K562 (cell line): ENCODE results near the gene BCKDK. TPM values are rescaled to one million over a fixed set of nuclear protein-coding genes. Genes with fewer than 3 reads are reported as not detected.

Experiments used
- CREB1 ChIP-seq, 2 experiments: sonication (generic) in 1 of 2; formaldehyde crosslinking in 1 of 2; IDR thresholded peaks; 2 replicates each; pipeline versions ENCODE4 v1.6.1 to v1.8.0; 2012 to 2022; ENCODE audit warnings: inconsistent platforms in 1 of 2, mild to moderate bottlenecking in 1 of 2, missing genetic modification reagents in 1 of 2, moderate library complexity in 1 of 2
- FOXA3 ChIP-seq, 2 experiments: fragments of 450-650 bp in 1 of 2; sonication (generic) in 1 of 2; formaldehyde crosslinking; IDR thresholded peaks in 1 of 2; conservative IDR thresholded peaks in 1 of 2; 2 replicates each; pipeline versions ENCODE4 v1.4.0 to v1.8.0; 2020 to 2022; ENCODE audit warnings: mild to moderate bottlenecking in 2 of 2, missing genetic modification reagents in 1 of 2
- FUS ChIP-seq: fragments of 200-400 bp; formaldehyde crosslinking; optimal IDR thresholded peaks from 2 replicates; pipeline ENCODE3; 2017; ENCODE audit warnings: low read depth, low read length
- MCM5 ChIP-seq: fragments of 450-650 bp; IDR thresholded peaks from 2 replicates; pipeline ENCODE4 v1.6.1; 2016; ENCODE audit warnings: low read depth
- MTA2 ChIP-seq: fragments of 450-650 bp; IDR thresholded peaks from 2 replicates; pipeline ENCODE4 v1.6.1; 2016; ENCODE audit warnings: low read depth
- NR2C2 ChIP-seq, 2 experiments: fragments of 200-800 bp in 1 of 2; sonication (Bioruptor generic) in 1 of 2; sonication (generic) in 1 of 2; formaldehyde crosslinking in 1 of 2; IDR thresholded peaks; 2 replicates each; pipeline versions ENCODE4 v1.6.1 to v1.8.0; 2016 to 2022; ENCODE audit warnings: mild to moderate bottlenecking in 1 of 2, missing compliant biosample characterization in 1 of 2, missing genetic modification characterization in 1 of 2, missing genetic modification reagents in 1 of 2
- SIRT6 ChIP-seq: IDR thresholded peaks from one replicate; pipeline ENCODE4 v1.6.1; 2012; ENCODE audit warnings: low read depth, mild to moderate bottlenecking, control low read depth, inconsistent platforms, low read length, moderate library complexity
- SMARCA4 ChIP-seq: fragments of 450-650 bp; IDR thresholded peaks from 2 replicates; pipeline ENCODE4 v1.6.1; 2016
- SP1 ChIP-seq: sonication (generic); formaldehyde crosslinking; IDR thresholded peaks from 2 replicates; pipeline ENCODE4 v1.8.1; 2022; ENCODE audit warnings: mild to moderate bottlenecking, missing genetic modification reagents
- SRSF1 ChIP-seq: fragments of 200-400 bp; formaldehyde crosslinking; IDR thresholded peaks from 2 replicates; pipeline ENCODE4 v1.6.1; 2017; ENCODE audit warnings: mild to moderate bottlenecking, low read depth, low read length, moderate library complexity
- TRIM28 ChIP-seq: fragments of 450-650 bp; IDR thresholded peaks from 2 replicates; pipeline ENCODE4 v1.6.1; 2017
- polyA plus RNA-seq, 8 experiments: library from polyadenylated mRNA; depleted of rRNA in 4 of 8; stranded (reverse) in 5 of 8; unstranded in 3 of 8; fragments of >200 nt; fragmentation: Nextera tagmentation in 2 of 8; fragmentation: Illumina TruSeq in 1 of 8; extraction: Ambion mirVana in 2 of 8; extraction: Trizol in 1 of 8; gene quantifications; 2 replicates each; pipeline versions ENCODE4 v1.2.1 to v1.2.3, GENCODE V29; 2011 to 2014; ENCODE audit warnings: inconsistent platforms in 1 of 8, missing spikeins in 1 of 8
- total RNA-seq, 7 experiments: library from RNA; depleted of rRNA in 6 of 7; stranded (reverse); fragments of >200 nt in 6 of 7; fragmentation: Illumina TruSeq in 2 of 7; extraction: Trizol in 2 of 7; gene quantifications; 2 replicates each; pipeline versions ENCODE4 v1.2.1 to v1.2.3, GENCODE V29; 2011 to 2021; ENCODE audit warnings: low replicate concordance in 1 of 7
- TF ChIP-seq, protein P1 (sequence below): fragments of 450-650 bp; formaldehyde crosslinking; IDR thresholded peaks from 2 replicates; pipeline ENCODE4 v1.4.0; 2020; ENCODE audit warnings: mild to moderate bottlenecking, moderate library complexity
- TF ChIP-seq, protein P2 (sequence below): fragments of 450-650 bp; formaldehyde crosslinking; IDR thresholded peaks from 2 replicates; pipeline ENCODE4 v1.4.0; 2022; ENCODE audit warnings: missing genetic modification characterization
- TF ChIP-seq, protein P3 (sequence below): fragments of 200-800 bp; sonication (Bioruptor generic); IDR thresholded peaks from 2 replicates; pipeline ENCODE4 v1.6.1; 2017; ENCODE audit warnings: missing genetic modification characterization, missing compliant biosample characterization
- TF ChIP-seq, protein P4 (sequence below), 3 experiments: fragments of 200-800 bp in 1 of 3; sonication (Bioruptor generic) in 1 of 3; sonication (generic) in 1 of 3; formaldehyde crosslinking in 1 of 3; IDR thresholded peaks; 2 replicates each; pipeline versions ENCODE4 v1.6.1 to v1.8.0; 2016 to 2022; ENCODE audit warnings: mild to moderate bottlenecking in 2 of 3, missing compliant biosample characterization in 2 of 3, missing genetic modification characterization in 2 of 3, missing genetic modification reagents in 1 of 3
- TF ChIP-seq, protein P5 (sequence below): fragments of 450-650 bp; IDR thresholded peaks from 2 replicates; pipeline ENCODE4 v1.6.1; 2016; ENCODE audit warnings: borderline replicate concordance

BCKDK gene
- total and polyA plus RNA-seq, 9 of the 15 experiments (the other 6 are each of a cell fraction or from before 2014, with no cell fraction given) = 0.58 to 34.8 (median 13.1) TPM

DNA sequence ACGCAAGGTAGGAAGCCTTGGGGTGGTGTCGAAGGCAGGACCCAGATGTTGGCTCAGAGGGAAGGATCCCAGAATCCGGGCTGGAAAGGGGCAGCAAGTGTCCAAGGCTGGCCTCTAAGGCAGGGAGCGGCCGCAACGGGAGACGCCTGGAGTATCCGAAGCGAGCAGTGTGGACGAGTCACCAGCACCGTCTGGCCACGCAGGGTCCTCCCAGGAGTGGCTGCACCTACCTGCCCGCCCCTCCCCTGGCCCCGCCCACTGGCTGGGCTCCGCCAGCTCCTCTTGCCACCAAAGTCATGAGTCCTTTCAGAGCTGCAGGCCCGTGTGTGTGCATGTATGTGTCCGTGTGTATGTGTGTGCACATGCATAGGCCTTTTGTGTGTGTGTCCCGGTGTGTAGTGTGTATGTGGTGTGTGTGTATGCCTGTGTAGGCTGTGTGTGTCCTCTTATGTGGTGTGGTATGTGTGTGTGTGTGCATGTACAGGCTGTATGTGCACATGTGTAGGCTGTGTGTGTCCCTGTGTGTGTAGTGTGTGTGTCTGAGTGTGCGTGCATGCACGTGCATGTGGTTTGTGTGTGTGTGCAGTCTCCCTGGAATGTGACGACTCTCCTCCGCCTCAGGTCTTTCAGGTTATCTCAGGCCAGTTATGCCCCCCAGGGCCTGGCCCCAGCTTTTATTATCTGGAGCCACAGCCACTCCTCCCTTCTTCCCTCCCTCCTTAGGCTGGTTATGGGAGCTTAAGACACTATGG lies 27.5 kb downstream of the BCKDK start, which contains the start of gene PRSS8 (continued):
- TF ChIP-seq, protein P1, sequence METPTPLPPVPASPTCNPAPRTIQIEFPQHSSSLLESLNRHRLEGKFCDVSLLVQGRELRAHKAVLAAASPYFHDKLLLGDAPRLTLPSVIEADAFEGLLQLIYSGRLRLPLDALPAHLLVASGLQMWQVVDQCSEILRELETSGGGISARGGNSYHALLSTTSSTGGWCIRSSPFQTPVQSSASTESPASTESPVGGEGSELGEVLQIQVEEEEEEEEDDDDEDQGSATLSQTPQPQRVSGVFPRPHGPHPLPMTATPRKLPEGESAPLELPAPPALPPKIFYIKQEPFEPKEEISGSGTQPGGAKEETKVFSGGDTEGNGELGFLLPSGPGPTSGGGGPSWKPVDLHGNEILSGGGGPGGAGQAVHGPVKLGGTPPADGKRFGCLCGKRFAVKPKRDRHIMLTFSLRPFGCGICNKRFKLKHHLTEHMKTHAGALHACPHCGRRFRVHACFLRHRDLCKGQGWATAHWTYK = no peak
- TF ChIP-seq, protein P2, sequence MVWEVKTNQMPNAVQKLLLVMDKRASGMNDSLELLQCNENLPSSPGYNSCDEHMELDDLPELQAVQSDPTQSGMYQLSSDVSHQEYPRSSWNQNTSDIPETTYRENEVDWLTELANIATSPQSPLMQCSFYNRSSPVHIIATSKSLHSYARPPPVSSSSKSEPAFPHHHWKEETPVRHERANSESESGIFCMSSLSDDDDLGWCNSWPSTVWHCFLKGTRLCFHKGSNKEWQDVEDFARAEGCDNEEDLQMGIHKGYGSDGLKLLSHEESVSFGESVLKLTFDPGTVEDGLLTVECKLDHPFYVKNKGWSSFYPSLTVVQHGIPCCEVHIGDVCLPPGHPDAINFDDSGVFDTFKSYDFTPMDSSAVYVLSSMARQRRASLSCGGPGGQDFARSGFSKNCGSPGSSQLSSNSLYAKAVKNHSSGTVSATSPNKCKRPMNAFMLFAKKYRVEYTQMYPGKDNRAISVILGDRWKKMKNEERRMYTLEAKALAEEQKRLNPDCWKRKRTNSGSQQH (CRISPR knock-in tag) = peak; percentile 74; the same call in 1 of the 2 replicates
- TF ChIP-seq FOXA3 (CRISPR knock-in tag; conservative IDR thresholded peaks at IDR 0.05 in 1 of 2, IDR thresholded peaks at IDR 0.05 in 1 of 2) (no peak), SRSF1 (no peak), SP1 (CRISPR knock-in tag) (0 out of 2 replicates have a peak, but pooled peaks have one; percentile 29), FUS (no peak), SMARCA4 (peak; percentile 32; the same call in 1 of the 2 replicates), SIRT6 (no peak), TRIM28 (no peak), CREB1 (IDR thresholded peaks at IDR 0.05) (no peak), CREB1 (CRISPR knock-in tag; IDR thresholded peaks at IDR 0.05) (no peak), NR2C2 (CRISPR knock-in tag; IDR thresholded peaks at IDR 0.05) (peak; percentile 41; the same call in 1 of the 2 replicates), NR2C2 (tag; IDR thresholded peaks at IDR 0.05) (no peak), MTA2 (no peak), MCM5 (no peak)
- TF ChIP-seq, protein P3, sequence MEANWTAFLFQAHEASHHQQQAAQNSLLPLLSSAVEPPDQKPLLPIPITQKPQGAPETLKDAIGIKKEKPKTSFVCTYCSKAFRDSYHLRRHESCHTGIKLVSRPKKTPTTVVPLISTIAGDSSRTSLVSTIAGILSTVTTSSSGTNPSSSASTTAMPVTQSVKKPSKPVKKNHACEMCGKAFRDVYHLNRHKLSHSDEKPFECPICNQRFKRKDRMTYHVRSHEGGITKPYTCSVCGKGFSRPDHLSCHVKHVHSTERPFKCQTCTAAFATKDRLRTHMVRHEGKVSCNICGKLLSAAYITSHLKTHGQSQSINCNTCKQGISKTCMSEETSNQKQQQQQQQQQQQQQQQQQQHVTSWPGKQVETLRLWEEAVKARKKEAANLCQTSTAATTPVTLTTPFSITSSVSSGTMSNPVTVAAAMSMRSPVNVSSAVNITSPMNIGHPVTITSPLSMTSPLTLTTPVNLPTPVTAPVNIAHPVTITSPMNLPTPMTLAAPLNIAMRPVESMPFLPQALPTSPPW (CRISPR knock-in tag) = 0 out of 2 replicates have a peak, but pooled peaks have one; percentile 25
- TF ChIP-seq, protein P4, sequence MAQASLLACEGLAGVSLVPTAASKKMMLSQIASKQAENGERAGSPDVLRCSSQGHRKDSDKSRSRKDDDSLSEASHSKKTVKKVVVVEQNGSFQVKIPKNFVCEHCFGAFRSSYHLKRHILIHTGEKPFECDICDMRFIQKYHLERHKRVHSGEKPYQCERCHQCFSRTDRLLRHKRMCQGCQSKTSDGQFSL (CRISPR knock-in tag; IDR thresholded peaks at IDR 0.05) = no peak
- TF ChIP-seq, protein P4 (tag; IDR thresholded peaks at IDR 0.05) = no peak
- TF ChIP-seq, protein P5, sequence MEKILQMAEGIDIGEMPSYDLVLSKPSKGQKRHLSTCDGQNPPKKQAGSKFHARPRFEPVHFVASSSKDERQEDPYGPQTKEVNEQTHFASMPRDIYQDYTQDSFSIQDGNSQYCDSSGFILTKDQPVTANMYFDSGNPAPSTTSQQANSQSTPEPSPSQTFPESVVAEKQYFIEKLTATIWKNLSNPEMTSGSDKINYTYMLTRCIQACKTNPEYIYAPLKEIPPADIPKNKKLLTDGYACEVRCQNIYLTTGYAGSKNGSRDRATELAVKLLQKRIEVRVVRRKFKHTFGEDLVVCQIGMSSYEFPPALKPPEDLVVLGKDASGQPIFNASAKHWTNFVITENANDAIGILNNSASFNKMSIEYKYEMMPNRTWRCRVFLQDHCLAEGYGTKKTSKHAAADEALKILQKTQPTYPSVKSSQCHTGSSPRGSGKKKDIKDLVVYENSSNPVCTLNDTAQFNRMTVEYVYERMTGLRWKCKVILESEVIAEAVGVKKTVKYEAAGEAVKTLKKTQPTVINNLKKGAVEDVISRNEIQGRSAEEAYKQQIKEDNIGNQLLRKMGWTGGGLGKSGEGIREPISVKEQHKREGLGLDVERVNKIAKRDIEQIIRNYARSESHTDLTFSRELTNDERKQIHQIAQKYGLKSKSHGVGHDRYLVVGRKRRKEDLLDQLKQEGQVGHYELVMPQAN = peak; percentile 76; the same call in 1 of the 2 replicates
